Naive thymus-derived CD8-positive, alpha-beta T cell (primary cell): Measurements from ENCODE around the gene FAM53B. TPM values are rescaled to one million over a fixed set of nuclear protein-coding genes. Genes with fewer than 3 reads are reported as not detected.
A peak's percentile ranks its signal among the peaks of the same experiment; 100 is the strongest.

Experiments
- ATAC-seq, 2 donors: fragments of 150-1000 bp; cut with Tn5 transposase in 1 of 2; sonication (Bioruptor Pico), chemical (Tn5 transposase) in 1 of 2; 1 replicate in 1 of 2; 2 replicates in 1 of 2; pipeline ENCODE4 v1.10.0; 2021; ENCODE audit warnings: mild to moderate bottlenecking in 2 of 2, moderate library complexity in 2 of 2
- POLR2A ChIA-PET: fragments of 350-600 bp; sonication (Branson Sonifier 250); formaldehyde crosslinking; loops from one replicate; lab custom pipeline; 2021; ENCODE audit warnings: antibody characterized with exemption; lab: Charles Lee
- DNase-seq, 10 donors: peaks; one replicate each; pipeline versions ENCODE4 v3.0.0 to v3.0.0-alpha.2; 2020 to 2022
- H3K27ac Mint-ChIP-seq, 10 donors: one replicate each; pipeline ENCODE4 v1.8.0; 2020 to 2022; ENCODE audit warnings: mild to moderate bottlenecking in 10 of 10, mixed read lengths in 10 of 10, moderate library complexity in 4 of 10, inconsistent platforms in 1 of 10
- H3K27me3 Mint-ChIP-seq, 5 donors: one replicate each; pipeline ENCODE4 v1.8.0; 2021 to 2022; ENCODE audit warnings: mixed read lengths in 5 of 5
- H3K36me3 Mint-ChIP-seq, 3 donors: one replicate each; pipeline ENCODE4 v1.8.0; 2020 to 2022; ENCODE audit warnings: mixed read lengths in 3 of 3, mild to moderate bottlenecking in 2 of 3, inconsistent platforms in 1 of 3
- H3K4me1 Mint-ChIP-seq, 4 donors: one replicate each; pipeline ENCODE4 v1.8.0; 2021 to 2022; ENCODE audit warnings: mixed read lengths in 4 of 4
- H3K4me3 Mint-ChIP-seq, 10 donors: one replicate each; pipeline ENCODE4 v1.8.0; 2020 to 2022; ENCODE audit warnings: mild to moderate bottlenecking in 10 of 10, mixed read lengths in 10 of 10, moderate library complexity in 6 of 10, inconsistent platforms in 1 of 10
- H3K9me3 Mint-ChIP-seq, 9 donors: one replicate each; pipeline ENCODE4 v1.8.0; 2020 to 2022; ENCODE audit warnings: mixed read lengths in 9 of 9, mild to moderate bottlenecking in 3 of 9, inconsistent platforms in 1 of 9, moderate library complexity in 1 of 9
- polyA plus RNA-seq, 3 donors: library from polyadenylated mRNA; unstranded; fragments of 300-500 nt; fragmentation: Illumina TruSeq; gene quantifications; one replicate each; pipeline ENCODE4 v1.2.3, GENCODE V29; 2021
- total RNA-seq, 8 experiments: library from RNA in 2 of 8; stranded (reverse) in 2 of 8; gene quantifications; one replicate each; pipeline ENCODE4 v1.2.3 and lab custom pipeline; 2021 to 2026

FAM53B gene
- total and polyA plus RNA-seq, 5 experiments from 2014 or later, result 2.4 to 23.2 (median 15.1) TPM

DNA sequence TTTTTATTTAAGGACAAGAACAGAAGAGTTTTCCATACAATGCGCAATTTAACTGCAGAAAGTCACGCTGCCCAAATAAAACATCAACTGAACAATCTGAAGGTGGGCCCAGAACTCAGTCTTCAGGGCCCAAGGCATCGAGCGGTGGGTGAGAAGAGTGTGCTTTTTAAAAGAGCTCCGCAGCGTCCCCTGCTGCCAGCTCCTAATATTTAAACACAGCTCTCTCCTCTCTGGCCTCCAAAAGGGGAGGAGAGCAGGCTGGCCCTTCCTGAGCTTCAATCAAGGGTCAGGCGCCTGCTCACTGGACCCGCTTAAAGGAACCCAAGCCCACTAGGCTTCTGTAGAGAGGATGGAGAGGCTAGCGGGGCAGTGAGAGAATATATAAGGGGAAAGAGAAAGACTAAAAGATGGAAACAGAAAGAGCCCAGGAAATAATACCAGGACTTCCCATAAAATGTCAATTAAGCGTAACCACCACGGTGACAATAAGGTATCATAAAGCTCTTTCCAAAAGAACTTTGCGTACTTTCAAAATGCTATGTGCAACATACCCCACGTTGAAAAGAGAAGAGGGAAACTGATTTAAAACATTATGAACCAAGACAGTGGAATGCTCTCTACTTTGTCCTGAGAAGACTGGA, 2.8 kb downstream of the FAM53B start:
- POLR2A ChIA-PET, result interaction anchor here (0.5 to 4.7 kb wide), 27 partner anchors 10 to 211 kb away, joined by 3 to 52 read pairs (median 6); no protein-coding TSS in a partner anchor
- DNase-seq, result peak; percentile 60 to 85 (median 74)
- no peaks in the 10 kb centered on the region for H3K36me3 Mint-ChIP-seq
- H3K4me1 Mint-ChIP-seq, result peaks cover 45 to 76% (median 71%) of the 10 kb centered on the region in 4 donors
- H3K4me3 Mint-ChIP-seq, result peak overlapping the region; percentile 73 to 99 (median 96)
- H3K9me3 Mint-ChIP-seq, result no peaks in the 10 kb centered on the region
- no peaks in the 10 kb centered on the region for H3K27me3 Mint-ChIP-seq
- peak; percentile 55 to 59 for ATAC-seq
- peak overlapping the region; percentile 73 to 96 (median 87) for H3K27ac Mint-ChIP-seq

DNA sequence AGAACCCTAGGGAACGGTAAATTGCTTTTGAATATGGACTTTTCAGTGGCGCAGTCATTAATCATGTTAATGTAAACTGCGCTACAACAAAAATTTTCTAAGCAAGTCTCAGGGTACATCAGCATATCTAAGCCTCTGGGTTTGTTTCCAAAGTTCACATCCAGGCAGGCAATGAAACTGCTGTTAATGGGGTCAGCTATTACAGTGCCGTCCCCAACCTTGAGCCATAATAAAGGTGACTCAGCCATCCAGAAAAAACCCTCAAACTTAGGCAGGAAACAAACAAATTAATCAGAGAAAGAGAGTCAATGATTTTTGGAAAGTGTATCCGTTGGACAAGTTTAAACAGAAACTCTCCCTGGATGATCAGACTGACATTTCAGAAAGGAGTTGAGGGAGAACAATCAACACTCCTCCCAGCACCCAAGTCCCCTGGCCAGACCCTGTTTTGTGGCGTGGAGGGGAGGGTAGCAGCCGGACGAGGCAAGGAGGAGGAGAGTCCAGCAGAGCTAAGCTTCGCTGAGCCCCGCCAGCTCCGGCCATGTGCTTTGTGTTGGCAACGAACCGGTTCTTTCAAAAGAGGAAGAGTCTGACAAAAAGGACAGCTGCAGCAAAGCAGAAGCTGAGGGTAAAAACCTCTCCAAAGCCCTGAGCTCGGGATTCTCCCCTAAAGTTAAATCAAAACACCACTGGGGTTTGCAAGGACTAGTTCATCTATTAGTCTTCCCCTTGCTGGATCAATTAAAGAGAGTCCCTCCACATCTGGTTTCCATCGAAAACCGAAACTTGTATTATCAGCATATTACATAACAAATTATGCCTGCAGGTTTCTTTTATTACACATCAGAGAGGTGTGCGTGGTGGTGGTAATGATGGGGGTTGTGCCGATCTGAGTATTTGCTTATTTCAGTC, 3.6 kb downstream of the FAM53B start:
- no peaks in the 10 kb centered on the region for H3K36me3 Mint-ChIP-seq
- H3K4me3 Mint-ChIP-seq, result peak overlapping the region; percentile 73 to 99 (median 96)
- H3K9me3 Mint-ChIP-seq, result no peaks in the 10 kb centered on the region
- H3K27ac Mint-ChIP-seq, result peak overlapping the region; percentile 73 to 96 (median 87)
- POLR2A ChIA-PET, result interaction anchor here (0.5 to 4.7 kb wide), 23 partner anchors 9 to 211 kb away, joined by 3 to 52 read pairs (median 7); no protein-coding TSS in a partner anchor
- no peak for DNase-seq
- peaks cover 50 to 83% (median 79%) of the 10 kb centered on the region in 4 donors for H3K4me1 Mint-ChIP-seq
- ATAC-seq, result peak; percentile 4 to 7
- no peaks in the 10 kb centered on the region for H3K27me3 Mint-ChIP-seq

DNA sequence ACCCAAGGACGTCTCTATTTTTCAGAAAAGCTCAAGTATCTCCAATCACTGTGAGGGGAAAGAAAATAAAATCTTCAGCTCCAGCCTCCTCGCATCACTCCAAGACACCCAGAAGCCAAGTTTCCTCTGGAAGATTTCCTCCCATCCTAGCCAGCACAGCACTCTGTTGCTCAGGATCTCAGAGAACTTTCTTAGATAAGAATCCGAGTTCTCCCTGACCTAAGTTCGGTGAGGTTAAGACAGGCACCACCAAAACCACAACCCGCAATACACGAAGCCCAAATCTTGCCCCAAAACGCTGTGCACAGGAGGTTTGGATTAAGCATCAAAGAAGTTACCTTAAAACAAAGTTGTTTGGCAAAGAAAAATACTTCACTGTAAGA, 4.2 kb downstream of the FAM53B start:
- H3K9me3 Mint-ChIP-seq, result no peaks in the 10 kb centered on the region
- POLR2A ChIA-PET, result interaction anchor here (0.5 to 4.7 kb wide), 7 partner anchors 11 to 195 kb away, joined by 3 to 52 read pairs (median 8); no protein-coding TSS in a partner anchor
- no peak for ATAC-seq
- H3K4me3 Mint-ChIP-seq, result peak overlapping the region; percentile 57 to 99 (median 86)
- H3K36me3 Mint-ChIP-seq, result no peaks in the 10 kb centered on the region
- no peaks in the 10 kb centered on the region for H3K27me3 Mint-ChIP-seq
- H3K27ac Mint-ChIP-seq, result peak overlapping the region; percentile 34 to 96 (median 85)
- peaks cover 51 to 83% (median 81%) of the 10 kb centered on the region in 4 donors for H3K4me1 Mint-ChIP-seq
- no peak for DNase-seq

DNA sequence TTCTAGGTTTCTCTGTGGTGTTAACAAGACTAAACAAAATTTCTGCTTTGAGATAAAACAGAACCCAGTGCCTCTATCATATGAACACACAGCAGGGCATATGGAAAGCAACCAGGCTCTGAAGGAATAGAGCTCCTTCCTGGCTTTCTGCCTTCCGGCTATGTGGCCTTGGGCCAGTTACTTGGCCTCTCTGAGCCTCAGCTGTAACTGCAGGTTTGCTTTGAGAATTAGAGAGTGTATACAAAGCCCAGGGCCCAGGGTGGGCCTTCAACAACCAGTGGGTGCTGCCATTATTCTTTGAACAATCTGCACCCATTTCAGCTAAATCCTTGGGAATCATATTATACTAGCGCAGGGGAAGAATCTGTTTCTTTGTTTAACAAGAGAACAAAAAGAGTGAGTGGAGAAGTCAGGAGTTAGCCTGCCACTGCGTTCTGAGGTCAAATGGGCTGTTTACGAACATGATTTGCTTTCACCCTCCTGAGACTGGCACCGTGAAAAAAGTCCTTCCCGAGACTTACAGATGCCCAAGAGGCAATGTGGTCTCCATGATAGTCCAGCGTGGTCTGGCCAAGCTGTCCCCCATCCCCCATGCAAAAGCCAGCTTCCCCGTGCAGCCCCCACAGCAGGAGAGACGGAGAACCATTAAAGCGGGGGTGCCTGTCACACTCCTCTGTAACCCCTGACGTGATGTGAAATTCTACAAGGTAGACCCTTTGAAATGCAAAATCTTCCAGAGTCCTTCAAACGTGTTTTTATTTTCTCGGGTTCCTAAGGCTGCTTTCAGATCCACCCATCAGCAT, 4.9 kb downstream of the FAM53B start:
- H3K36me3 Mint-ChIP-seq, result no peaks in the 10 kb centered on the region
- peak overlapping the region; percentile 57 to 99 (median 86) for H3K4me3 Mint-ChIP-seq
- DNase-seq (no peak), ATAC-seq (no peak)
- peak overlapping the region; percentile 34 to 96 (median 85) for H3K27ac Mint-ChIP-seq
- no peaks in the 10 kb centered on the region for H3K27me3 Mint-ChIP-seq
- POLR2A ChIA-PET, result interaction anchor here (0.5 to 4.7 kb wide), 4 partner anchors 21 to 155 kb away, joined by 3 to 52 read pairs (median 22); no protein-coding TSS in a partner anchor
- H3K4me1 Mint-ChIP-seq, result peaks cover 56 to 86% (median 84%) of the 10 kb centered on the region in 4 donors
- no peaks in the 10 kb centered on the region for H3K9me3 Mint-ChIP-seq

DNA sequence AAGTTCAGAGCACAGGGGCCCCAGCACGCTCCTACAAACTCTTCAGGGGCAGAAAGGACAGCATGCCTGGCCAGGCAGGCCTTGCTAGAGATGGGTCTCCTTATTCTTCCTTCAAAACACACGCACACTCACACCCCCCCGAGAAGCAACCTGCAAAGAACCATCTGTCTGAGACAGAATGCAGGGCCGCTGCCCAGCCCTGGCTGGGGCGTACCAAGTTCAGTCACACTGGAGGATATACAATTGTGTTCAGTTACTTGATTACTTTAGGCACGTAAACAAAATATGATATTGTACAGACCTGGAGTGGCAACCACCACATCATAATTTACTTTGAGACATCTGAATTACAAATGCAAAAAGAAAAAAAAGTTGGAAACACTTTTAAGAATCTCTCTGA, 5.7 kb downstream of the FAM53B start:
- Mint-ChIP-seq H3K27me3 (no peaks in the 10 kb centered on the region), H3K4me3 (peak overlapping the region in 6 of 10 donors; percentile 55 to 99 (median 92)), H3K27ac (peak overlapping the region in 7 of 10 donors; percentile 13 to 94 (median 85)), H3K9me3 (no peaks in the 10 kb centered on the region), H3K4me1 (peaks cover 61 to 95% (median 92%) of the 10 kb centered on the region in 4 donors), H3K36me3 (no peaks in the 10 kb centered on the region)
- ATAC-seq (no peak), DNase-seq (no peak)
- POLR2A ChIA-PET, result interaction anchor here (0.8 to 4.7 kb wide), 3 partner anchors 10 to 36 kb away, joined by 3 to 52 read pairs (median 5); no protein-coding TSS in a partner anchor

DNA sequence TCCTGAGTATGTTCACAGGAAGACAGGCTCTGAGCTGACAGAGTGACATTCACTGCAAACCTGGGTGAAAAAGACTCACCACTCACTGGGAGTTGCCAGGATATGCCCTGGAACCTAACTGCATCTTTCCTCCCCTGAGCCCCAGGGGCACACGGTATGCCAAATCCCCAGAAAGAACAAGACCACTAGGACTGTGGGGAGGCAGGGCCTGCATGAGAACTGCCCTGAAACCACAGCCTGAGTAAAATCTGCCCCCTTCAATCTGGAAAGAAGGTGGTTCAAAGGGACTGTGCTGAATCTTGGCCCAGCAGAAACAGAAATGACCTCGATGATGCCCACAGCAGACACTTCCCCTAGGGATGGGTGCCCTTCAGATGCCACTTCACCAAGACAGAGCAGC, 6.5 kb downstream of the FAM53B start:
- Mint-ChIP-seq H3K4me1 (peaks cover 64 to 99% (median 97%) of the 10 kb centered on the region in 4 donors), H3K9me3 (no peaks in the 10 kb centered on the region), H3K27ac (peak overlapping the region in 4 of 10 donors; percentile 66 to 87 (median 83)), H3K4me3 (peak overlapping the region in 4 of 10 donors; percentile 19 to 68 (median 48)), H3K27me3 (no peaks in the 10 kb centered on the region), H3K36me3 (peaks cover 0 to 4% (median 0%) of the 10 kb centered on the region in 3 donors)
- no peak for DNase-seq
- POLR2A ChIA-PET, result interaction anchor here (1.6 to 2.1 kb wide), 2 partner anchors 9 to 19 kb away, joined by 5 to 8 read pairs; no protein-coding TSS in a partner anchor
- ATAC-seq, result no peak

DNA sequence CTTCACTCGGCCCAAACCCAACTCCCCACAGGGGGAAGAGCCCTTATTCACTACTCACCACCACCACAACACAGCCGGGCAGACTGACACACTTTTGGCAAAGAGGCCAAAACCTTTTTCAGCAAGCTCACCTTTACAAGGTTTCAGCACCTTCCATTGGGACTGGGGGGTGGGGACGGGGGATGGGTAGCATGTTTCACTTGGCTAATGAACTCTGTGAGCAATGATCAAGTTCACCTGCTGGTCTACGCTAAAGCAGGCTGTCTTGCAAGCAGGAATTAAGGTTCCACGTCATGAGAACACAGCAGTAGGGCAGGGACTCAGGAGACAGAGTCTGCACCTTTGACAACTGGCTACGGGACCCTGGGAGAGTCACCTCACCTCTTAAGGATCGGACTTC, 7.0 kb downstream of the FAM53B start:
- POLR2A ChIA-PET, result interaction anchor here (1.1 to 2.1 kb wide), 4 partner anchors 8 to 31 kb away, joined by 3 to 8 read pairs (median 4); no protein-coding TSS in a partner anchor
- H3K9me3 Mint-ChIP-seq, result no peaks in the 10 kb centered on the region
- H3K4me1 Mint-ChIP-seq, result peaks cover 60 to 99% (median 96%) of the 10 kb centered on the region in 4 donors
- no peak for DNase-seq
- H3K4me3 Mint-ChIP-seq, result peak overlapping the region in 5 of 10 donors; percentile 16 to 68 (median 31)
- no peaks in the 10 kb centered on the region for H3K27me3 Mint-ChIP-seq
- peak overlapping the region in 7 of 10 donors; percentile 6 to 87 (median 78) for H3K27ac Mint-ChIP-seq
- ATAC-seq, result no peak
- peaks cover 0 to 5% (median 0%) of the 10 kb centered on the region in 3 donors for H3K36me3 Mint-ChIP-seq

DNA sequence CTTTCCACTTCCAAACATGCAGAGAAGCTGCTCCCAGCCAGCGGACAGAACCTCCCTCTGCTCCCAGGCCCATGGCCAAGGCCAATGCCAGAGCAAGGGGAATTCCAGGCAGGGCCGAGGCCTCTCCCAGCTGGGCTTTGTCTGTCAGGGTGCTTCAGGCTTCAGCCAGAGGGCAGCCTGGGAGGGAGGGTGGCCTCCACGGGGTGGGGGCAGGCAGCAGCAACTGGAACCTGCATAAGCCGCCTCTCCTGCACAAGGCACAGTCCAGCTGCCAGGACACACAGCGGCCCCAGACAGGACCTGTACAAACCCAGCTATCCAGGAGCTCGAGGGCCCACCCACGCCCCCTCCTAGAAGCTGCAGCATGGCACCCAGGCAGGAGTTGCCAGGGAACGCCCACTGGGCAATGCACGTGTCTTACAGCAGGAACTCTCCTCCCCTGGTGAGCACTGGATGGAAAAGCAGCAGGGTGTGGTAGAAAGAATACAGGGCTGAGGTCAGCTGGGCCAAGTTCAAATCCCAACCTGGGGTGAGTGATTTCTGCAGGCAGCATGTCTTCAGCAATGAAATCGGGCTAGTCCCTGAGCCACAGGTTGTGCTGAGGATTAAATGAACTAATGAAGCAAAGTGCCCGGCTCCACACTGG, 7.6 kb downstream of the FAM53B start:
- no peaks in the 10 kb centered on the region for H3K9me3 Mint-ChIP-seq
- H3K4me3 Mint-ChIP-seq, result peak overlapping the region in 4 of 10 donors; percentile 16 to 68 (median 26)
- POLR2A ChIA-PET, result interaction anchor here (0.7 to 2.1 kb wide), 6 partner anchors 8 to 64 kb away, joined by 3 to 8 read pairs (median 4); no protein-coding TSS in a partner anchor

DNA sequence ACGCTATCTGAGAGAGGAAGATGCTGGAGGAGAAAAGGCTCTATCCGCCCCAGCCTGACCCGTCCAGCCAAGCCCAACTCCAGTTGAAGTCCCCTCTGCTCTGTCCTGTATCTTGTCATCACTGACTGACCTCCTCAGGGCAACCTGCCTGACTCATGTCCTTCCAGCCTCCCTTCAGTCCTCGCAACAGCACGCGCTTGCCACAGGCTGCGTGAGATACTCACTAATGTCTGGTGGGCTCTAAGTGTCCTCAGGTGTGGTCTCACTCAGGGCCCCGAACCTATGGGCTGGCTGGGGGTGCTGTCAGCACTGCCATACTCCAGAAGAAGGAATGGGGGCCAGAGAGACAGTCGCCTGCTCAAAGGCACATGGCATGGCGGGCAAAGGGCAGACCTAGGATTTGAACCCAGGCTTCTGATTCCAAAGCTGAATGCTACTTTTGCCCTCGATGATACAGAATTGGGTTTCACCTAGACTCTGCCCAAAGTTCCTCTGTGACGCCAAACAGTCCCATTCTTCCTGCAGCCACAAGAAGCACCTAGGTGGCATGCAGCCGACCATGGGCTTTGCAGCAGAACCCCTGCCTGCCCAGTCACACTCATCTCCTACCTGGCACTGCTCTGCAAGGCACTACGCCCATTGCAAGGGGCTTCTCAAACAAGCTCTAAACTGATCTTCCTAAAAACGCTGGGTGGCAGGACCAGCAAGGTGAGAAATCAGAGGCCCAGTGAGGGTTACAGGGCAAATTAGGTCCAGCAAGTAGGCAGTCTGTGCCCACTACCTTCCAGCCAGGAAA, 8.5 kb downstream of the FAM53B start:
- Mint-ChIP-seq H3K27me3 (no peaks in the 10 kb centered on the region), H3K9me3 (no peaks in the 10 kb centered on the region), H3K4me1 (peaks cover 53 to 99% (median 87%) of the 10 kb centered on the region in 4 donors), H3K27ac (peak overlapping the region in 9 of 10 donors; percentile 41 to 96 (median 81)), H3K36me3 (peaks cover 0 to 5% (median 0%) of the 10 kb centered on the region in 3 donors), H3K4me3 (peak overlapping the region; percentile 46 to 81 (median 66))
- POLR2A ChIA-PET, result interaction anchor here (1.2 to 4.7 kb wide), 5 partner anchors 9 to 64 kb away, joined by 3 to 27 read pairs (median 8); no protein-coding TSS in a partner anchor
- ATAC-seq, result no peak
- DNase-seq, result no peak

More for the DNA sequence above, 7.6 kb downstream of the FAM53B start:
- Mint-ChIP-seq H3K36me3 (peaks cover 0 to 5% (median 0%) of the 10 kb centered on the region in 3 donors), H3K27me3 (no peaks in the 10 kb centered on the region), H3K4me1 (peaks cover 60 to 99% (median 93%) of the 10 kb centered on the region in 4 donors), H3K27ac (peak overlapping the region in 7 of 10 donors; percentile 6 to 95 (median 69))
- DNase-seq, result no peak
- ATAC-seq, result no peak
